Cardiac muscle cell (in vitro differentiated cells and primary cell): ENCODE measurements around the gene SEPTIN12. TPM values are rescaled to one million over a fixed set of nuclear protein-coding genes. Genes with fewer than 3 reads are reported as not detected.

Source experiments
- DNase-seq, 2 donors: peaks; one replicate each; pipeline versions ENCODE4 v3.0.0 to v3.0.0-alpha.2; 2010 to 2017; ENCODE audit warnings: low read depth in 1 of 2, low spot score in 1 of 2
- H3K27ac ChIP-seq: fragments of 200-600 bp; sonication (generic); 2 replicates; pipeline ENCODE4 v1.5.1; 2016
- H3K27me3 ChIP-seq: fragments of 200-600 bp; sonication (generic); 2 replicates; pipeline ENCODE4 v1.6.0; 2016; ENCODE audit warnings: control low read depth
- H3K36me3 ChIP-seq: fragments of 200-600 bp; sonication (generic); 2 replicates; pipeline ENCODE4 v1.5.1; 2016; ENCODE audit warnings: control low read depth
- H3K4me1 ChIP-seq: fragments of 200-600 bp; sonication (generic); 2 replicates; pipeline ENCODE4 v1.8.1; 2017; ENCODE audit warnings: low read depth, mild to moderate bottlenecking, mixed run types
- H3K4me3 ChIP-seq: fragments of 200-600 bp; sonication (generic); 2 replicates; pipeline ENCODE4 v1.5.1; 2016; ENCODE audit warnings: mild to moderate bottlenecking
- H3K9me3 ChIP-seq: fragments of 200-600 bp; sonication (generic); 2 replicates; pipeline ENCODE4 v1.5.1; 2017; ENCODE audit warnings: low read depth, mild to moderate bottlenecking, control low read depth
- CTCF ChIP-seq: IDR thresholded peaks from 2 replicates; pipeline ENCODE4 v1.5.1; 2012; ENCODE audit warnings: low read depth, mild to moderate bottlenecking, low read length
- polyA plus RNA-seq: library from polyadenylated mRNA; unstranded; fragments of >200 nt; fragmentation: Nextera tagmentation; extraction: Ambion mirVana; gene quantifications from 2 replicates; pipeline ENCODE4 v1.2.1, GENCODE V29; 2016
- total RNA-seq: library from RNA; depleted of rRNA; stranded (reverse); fragments of >200 nt; gene quantifications from 2 replicates; pipeline ENCODE4 v1.2.3, GENCODE V29; 2016

Gene SEPTIN12
- total and polyA plus RNA-seq, 2 experiments from 2014 or later = 2.9 to 7.3 TPM

GRCh38 chr16:4802659-4803287 is 14.6 kb upstream of the SEPTIN12 start:
- peaks cover 19% of the 10 kb centered on the region for H3K36me3 ChIP-seq
- H3K4me3 ChIP-seq = peak overlapping the region; percentile 63
- H3K9me3 ChIP-seq = no peaks in the 10 kb centered on the region
- peaks cover 38% of the 10 kb centered on the region for H3K4me1 ChIP-seq
- TF ChIP-seq CTCF = peak; percentile 3
- peak overlapping the region; percentile 90 for H3K27ac ChIP-seq
- no peaks in the 10 kb centered on the region for H3K27me3 ChIP-seq
- peak; percentile 94 to 95 for DNase-seq

DNA sequence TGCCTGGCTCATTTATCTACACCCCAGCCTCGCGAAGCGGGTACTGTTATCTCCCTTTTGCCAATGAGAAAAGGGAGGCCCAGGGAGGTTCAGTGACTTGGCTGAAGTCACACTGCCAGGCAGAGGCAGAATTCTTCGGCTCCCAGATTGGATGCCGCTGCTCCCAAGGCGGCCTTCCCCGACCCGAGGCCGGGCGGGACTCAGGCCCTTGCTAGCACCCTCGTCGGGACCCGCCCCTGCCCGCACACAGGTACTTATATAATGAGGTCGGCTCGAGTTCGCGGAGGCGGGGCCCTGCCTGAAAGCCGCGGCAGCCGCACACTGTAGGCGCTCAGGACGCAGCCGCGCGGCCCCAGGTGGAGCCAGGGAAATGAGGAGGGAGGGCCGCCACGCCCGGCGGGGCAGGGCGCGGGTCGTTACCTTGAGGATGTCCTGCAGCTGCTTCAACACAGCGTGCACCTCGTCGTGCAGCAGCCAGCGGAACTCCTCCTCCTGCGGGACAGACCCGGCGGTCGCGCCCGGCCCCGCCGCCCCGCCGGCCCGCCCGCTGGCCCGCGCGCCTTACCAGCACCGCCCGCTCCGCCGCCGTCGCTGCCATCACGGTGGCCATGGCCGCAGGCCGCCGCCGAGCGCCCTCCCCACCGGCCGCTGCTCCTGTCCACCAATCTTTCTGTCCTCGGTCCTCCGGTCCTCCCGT is 14.0 kb upstream of the SEPTIN12 start, which contains the start of gene ROGDI:
ROGDI (minus strand) TSS at position 672 of the 697 bp plus-strand sequence; CDS start at position 610, 62 bp downstream.
- peaks cover 12% of the 10 kb centered on the region for H3K36me3 ChIP-seq
- H3K4me1 ChIP-seq = peaks cover 38% of the 10 kb centered on the region
- TF ChIP-seq CTCF = no peak
- H3K27ac ChIP-seq = peak within 1 kb of the TSS; percentile 90
- DNase-seq = peak; percentile 50 to 94
- H3K9me3 ChIP-seq = no peaks in the 10 kb centered on the region
- H3K4me3 ChIP-seq = peak within 1 kb of the TSS; percentile 63
- no peaks in the 10 kb centered on the region for H3K27me3 ChIP-seq

DNA sequence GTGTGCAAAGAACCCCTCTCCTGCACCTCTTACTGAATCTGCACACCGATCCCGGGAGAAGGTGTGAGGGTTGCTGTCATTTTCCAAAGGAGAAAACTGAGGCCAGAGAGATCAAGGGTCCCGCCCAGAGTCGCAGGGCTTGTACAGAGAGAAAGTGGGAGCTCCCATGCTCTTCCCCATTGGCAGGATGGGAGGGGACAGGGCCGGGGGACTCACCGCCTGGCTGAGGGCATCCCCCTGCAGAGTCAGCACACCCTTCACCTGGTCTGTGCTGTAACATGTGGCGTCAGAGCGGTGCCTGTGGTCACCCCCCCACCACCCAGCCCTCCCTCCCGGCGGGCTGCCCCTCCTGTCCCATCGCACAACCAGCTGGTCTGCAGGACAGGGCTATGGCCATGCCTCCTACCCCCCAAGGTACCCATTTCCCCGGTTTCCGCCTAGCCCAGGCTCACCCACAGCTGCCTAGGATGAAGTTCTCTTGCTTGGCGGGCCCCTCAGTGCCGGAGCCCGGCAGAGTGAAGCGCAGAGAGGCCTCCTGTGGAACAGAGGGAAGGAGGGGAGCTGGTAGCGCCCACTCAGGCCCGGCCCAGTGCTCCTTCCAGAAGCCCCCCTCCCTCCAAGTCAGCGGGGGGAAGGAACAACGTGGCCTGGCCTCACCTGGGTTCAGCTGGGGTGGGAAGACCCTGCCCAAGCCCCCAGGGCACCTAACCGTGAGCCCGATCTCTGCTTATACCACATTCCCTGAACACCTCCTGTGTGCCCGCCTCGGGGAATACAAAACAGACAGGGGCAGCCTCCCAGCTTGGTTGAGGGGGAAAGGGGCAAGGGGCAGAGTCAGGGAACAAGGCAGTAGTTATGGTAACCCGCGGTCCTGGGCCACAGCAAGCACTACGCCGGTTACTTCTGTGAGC is 13.2 kb upstream of the SEPTIN12 start:
- peaks cover 38% of the 10 kb centered on the region for H3K4me1 ChIP-seq
- no peak for TF ChIP-seq CTCF
- peak overlapping the region; percentile 63 for H3K4me3 ChIP-seq
- no peaks in the 10 kb centered on the region for H3K9me3 ChIP-seq
- peak overlapping the region; percentile 90 for H3K27ac ChIP-seq
- H3K27me3 ChIP-seq = no peaks in the 10 kb centered on the region
- peak in 1 of 2 donors; percentile 26 for DNase-seq
- H3K36me3 ChIP-seq = peaks cover 11% of the 10 kb centered on the region

DNA sequence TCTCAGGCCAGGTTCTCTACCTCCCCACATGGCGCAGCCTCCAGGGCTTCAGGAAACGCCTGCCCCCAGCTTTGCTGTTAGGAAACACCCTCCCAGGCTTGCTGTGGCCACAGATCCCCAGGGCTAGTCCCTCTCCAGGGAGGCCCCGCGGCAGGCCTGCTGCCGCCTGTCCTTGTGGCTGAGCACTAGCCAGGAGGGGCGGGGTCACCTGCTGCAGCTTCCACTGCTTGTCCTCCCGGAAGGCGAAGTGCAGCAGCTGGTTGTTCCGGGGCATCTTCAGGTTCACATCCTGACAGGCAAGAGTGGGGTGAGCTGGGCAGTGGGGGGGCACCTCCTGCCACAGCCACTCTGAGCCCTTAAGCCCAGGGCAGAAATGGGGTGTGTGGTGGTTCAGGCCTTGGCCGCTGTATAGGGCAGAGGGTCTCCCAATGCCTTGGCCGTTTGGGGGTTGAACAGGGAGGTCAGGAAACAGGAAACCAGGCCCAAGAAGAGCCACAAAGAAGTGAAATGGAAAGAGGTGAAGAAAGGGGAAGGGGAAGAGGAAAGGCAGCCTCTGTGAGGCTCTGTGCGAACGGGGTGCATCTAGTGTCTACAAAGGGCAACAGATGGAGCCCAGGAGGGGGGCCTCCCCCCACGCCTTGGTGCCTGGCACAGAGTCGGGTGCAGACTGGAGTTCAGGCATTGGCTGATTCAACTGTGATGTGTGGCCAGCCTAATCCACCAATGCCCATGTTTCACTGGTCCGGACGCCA is 12.3 kb upstream of the SEPTIN12 start:
- peak overlapping the region; percentile 90 for H3K27ac ChIP-seq
- peaks cover 11% of the 10 kb centered on the region for H3K36me3 ChIP-seq
- H3K4me1 ChIP-seq = peaks cover 31% of the 10 kb centered on the region
- no peak for TF ChIP-seq CTCF
- no peaks in the 10 kb centered on the region for H3K27me3 ChIP-seq
- H3K9me3 ChIP-seq = no peaks in the 10 kb centered on the region
- H3K4me3 ChIP-seq = no peak overlapping the region
- no peak for DNase-seq
